Measurements from ENCODE around the gene IFNK.

Gene IFNK

GRCh38 chr9:27514551-27514950 is 9.5 kb upstream of the IFNK start:
- no peak for DNase-seq

GRCh38 chr9:27518006-27518405 is 6.1 kb upstream of the IFNK start:
- no peak for DNase-seq

- no peak for DNase-seq
Observed at GRCh38 chr9:27518809-27519208, 5.3 kb upstream of the IFNK start.

- DNase-seq = no peak
Observed at GRCh38 chr9:27519466-27520465, 4.3 kb upstream of the IFNK start.

- DNase-seq = no peak
Observed at GRCh38 chr9:27520986-27521385, 3.1 kb upstream of the IFNK start.

- DNase-seq = no peak
Observed at GRCh38 chr9:27523141-27523540, 949 bp upstream of the IFNK start.

- DNase-seq = no peak
Observed at GRCh38 chr9:27527702-27528075, 3.6 kb downstream of the IFNK start.

GRCh38 chr9:27528076-27528885 is 4.2 kb downstream of the IFNK start:
- peak; percentile 45 for DNase-seq

GRCh38 chr9:27528886-27529315 is 4.8 kb downstream of the IFNK start:
- DNase-seq = peak; percentile 49

- DNase-seq = peak; percentile 81
Observed at GRCh38 chr9:27529316-27530278, 5.5 kb downstream of the IFNK start, which contains the start of gene MOB3B. MOB3B (minus strand) TSS chr9:27529814; CDS start chr9:27455550, 74,264 bp downstream.

- DNase-seq = no peak
Observed at GRCh38 chr9:27530915-27531755, 7.0 kb downstream of the IFNK start.

- DNase-seq = no peak
Observed at GRCh38 chr9:27532046-27532445, 8.0 kb downstream of the IFNK start.

- DNase-seq = no peak
Observed at GRCh38 chr9:27533311-27533710, 9.2 kb downstream of the IFNK start.

- DNase-seq = no peak
Observed at GRCh38 chr9:27534131-27534530, 10.0 kb downstream of the IFNK start.

GRCh38 chr9:27534658-27535209 is 10.6 kb downstream of the IFNK start:
- no peak for DNase-seq

GRCh38 chr9:27535701-27536118 is 11.6 kb downstream of the IFNK start:
- DNase-seq = no peak

- DNase-seq = no peak
Observed at GRCh38 chr9:27536168-27536567, 12.1 kb downstream of the IFNK start.

- no peak for DNase-seq
Observed at GRCh38 chr9:27537027-27537435, 12.9 kb downstream of the IFNK start.

GRCh38 chr9:27537756-27538155 is 13.7 kb downstream of the IFNK start:
- no peak for DNase-seq

- no peak for DNase-seq
Observed at GRCh38 chr9:27538647-27539046, 14.6 kb downstream of the IFNK start.

All from stimulated activated CD4-positive, alpha-beta T cell treated with anti-CD3 and anti-CD28 coated beads, Interleukin-4, amount 100 ng/mL, for 1 hour (primary cell).